BE2C (cell line): ENCODE measurements around the gene TBC1D5.
"Not testable (repeated sequence)": the region's sequence is repeated elsewhere in the genome, so short reads cannot be mapped to it uniquely, and the experiment has no call there.

Source experiments
- DNase-seq: peaks from one replicate; pipeline ENCODE4 v3.0.0-alpha.2; 2020
- H3K27me3 ChIP-seq: fragments of 250-450 bp; sonication (Bioruptor Pico); 2 replicates; pipeline ENCODE4 v1.5.1; 2020; ENCODE audit warnings: mild to moderate bottlenecking
- H3K36me3 ChIP-seq: fragments of 250-450 bp; sonication (Bioruptor Pico); 2 replicates; pipeline ENCODE4 v1.5.1; 2020; ENCODE audit warnings: mild to moderate bottlenecking
- H3K4me1 ChIP-seq: fragments of 250-450 bp; sonication (Bioruptor Pico); 2 replicates; pipeline ENCODE4 v1.5.1; 2020
- H3K4me3 ChIP-seq: 2 replicates; pipeline ENCODE4 v1.5.1; 2011; ENCODE audit warnings: low read depth, low read length
- H3K9me3 ChIP-seq: fragments of 250-450 bp; sonication (Bioruptor Pico); 2 replicates; pipeline ENCODE4 v1.5.1; 2020
- CTCF ChIP-seq: IDR thresholded peaks from 2 replicates; pipeline ENCODE4 v1.5.1; 2012; ENCODE audit warnings: mild to moderate bottlenecking, low read depth, low read length

TBC1D5 gene

GRCh38 chr3:17355591-17355990 is 386.8 kb downstream of the TBC1D5 start:
- no peak overlapping the region for H3K4me3 ChIP-seq
- no peak for TF ChIP-seq CTCF
- no peaks in the 10 kb centered on the region for H3K27me3 ChIP-seq
- no peaks in the 10 kb centered on the region for H3K9me3 ChIP-seq
- H3K4me1 ChIP-seq: no peaks in the 10 kb centered on the region
- H3K36me3 ChIP-seq: no peaks in the 10 kb centered on the region
- DNase-seq: no peak

DNA sequence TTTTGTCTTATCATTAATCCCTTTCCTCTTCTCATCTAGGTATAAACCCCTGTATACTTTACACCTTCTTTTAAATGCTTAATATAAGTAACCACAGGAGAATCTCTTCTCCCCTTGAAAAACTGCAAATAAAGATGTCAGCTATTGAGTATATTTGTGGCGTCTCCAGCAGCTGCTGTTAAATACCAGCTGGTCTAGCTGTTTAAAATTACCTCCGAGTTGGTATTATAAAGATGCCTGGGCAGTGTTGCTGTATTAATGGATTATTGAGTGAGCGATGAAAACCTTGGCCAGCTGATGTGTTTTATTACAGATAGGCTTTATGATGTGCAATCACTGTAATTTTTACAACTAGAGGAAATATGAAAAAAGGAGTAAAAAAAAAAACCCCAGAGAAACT is 388.1 kb downstream of the TBC1D5 start:
- Histone ChIP-seq H3K36me3 (no peaks in the 10 kb centered on the region), H3K4me3 (no peak overlapping the region), H3K4me1 (no peaks in the 10 kb centered on the region), H3K27me3 (no peaks in the 10 kb centered on the region), H3K9me3 (no peaks in the 10 kb centered on the region)
- no peak for TF ChIP-seq CTCF
- DNase-seq: no peak

DNA sequence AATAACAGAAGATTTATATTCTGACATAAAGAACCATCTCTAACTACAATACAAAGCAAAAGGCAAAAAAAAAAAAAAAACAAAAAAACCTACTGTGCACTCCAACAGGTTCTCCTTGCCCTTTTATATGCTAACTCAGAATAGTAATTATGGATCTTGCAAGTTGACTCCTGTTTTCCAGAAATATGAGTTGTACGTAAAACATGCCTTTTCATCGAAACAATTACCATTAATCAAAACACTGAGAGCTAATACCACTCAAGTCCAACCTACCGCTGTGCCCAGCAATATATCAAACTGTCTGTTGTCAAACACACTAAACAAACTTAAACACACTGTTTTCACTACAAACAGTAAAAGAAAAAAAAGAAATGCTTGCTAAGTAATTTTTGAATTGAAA is 389.8 kb downstream of the TBC1D5 start:
- no peak for TF ChIP-seq CTCF
- H3K4me1 ChIP-seq: no peaks in the 10 kb centered on the region
- no peaks in the 10 kb centered on the region for H3K36me3 ChIP-seq
- no peaks in the 10 kb centered on the region for H3K9me3 ChIP-seq
- no peak overlapping the region for H3K4me3 ChIP-seq
- H3K27me3 ChIP-seq: no peaks in the 10 kb centered on the region
- no peak for DNase-seq

DNA sequence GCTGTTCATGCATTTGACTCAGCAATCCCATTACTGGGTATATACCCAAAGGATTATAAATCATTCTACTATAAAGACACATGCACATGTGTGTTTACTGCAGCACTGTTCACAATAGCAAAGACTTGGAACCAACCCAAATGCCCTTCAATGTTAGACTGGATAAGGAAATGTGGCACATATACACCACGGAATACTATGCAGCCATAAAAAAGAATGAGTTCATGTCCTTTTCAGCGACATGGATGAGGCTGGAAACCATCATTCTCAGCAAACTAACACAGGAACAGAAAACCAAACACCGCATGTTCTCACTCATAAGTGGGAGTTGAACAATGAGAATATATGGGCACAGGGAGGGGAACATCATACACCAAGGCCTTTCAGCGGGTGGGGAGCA is 391.2 kb downstream of the TBC1D5 start:
- H3K27me3 ChIP-seq, H3K9me3 ChIP-seq, DNase-seq, H3K36me3 ChIP-seq, H3K4me3 ChIP-seq, H3K4me1 ChIP-seq: not testable (repeated sequence)

GRCh38 chr3:17349093-17349492 is 393.3 kb downstream of the TBC1D5 start:
- Histone ChIP-seq H3K4me3 (no peak overlapping the region), H3K9me3 (no peaks in the 10 kb centered on the region), H3K36me3 (no peaks in the 10 kb centered on the region), H3K27me3 (no peaks in the 10 kb centered on the region), H3K4me1 (no peaks in the 10 kb centered on the region)
- DNase-seq: no peak
- TF ChIP-seq CTCF: no peak

DNA sequence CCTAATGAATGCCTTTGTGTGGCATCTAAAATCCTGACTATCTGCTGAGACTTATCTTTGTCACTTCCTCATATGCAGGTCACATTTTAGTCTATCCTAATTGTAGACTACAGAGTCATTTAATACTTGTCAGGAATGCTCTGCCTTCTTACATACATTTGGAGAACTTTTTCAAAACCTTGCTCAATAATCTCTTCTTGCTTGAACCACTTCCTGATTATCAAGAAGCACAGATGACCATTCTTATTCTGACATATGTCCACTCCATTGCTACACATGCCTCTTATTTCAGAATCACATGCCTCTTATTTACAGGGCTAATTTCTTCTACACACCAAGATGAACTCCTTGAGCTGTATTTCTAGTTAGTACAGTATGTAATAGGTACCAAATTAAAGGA is 400.3 kb downstream of the TBC1D5 start:
- no peak overlapping the region for H3K4me3 ChIP-seq
- H3K36me3 ChIP-seq: no peaks in the 10 kb centered on the region
- no peaks in the 10 kb centered on the region for H3K4me1 ChIP-seq
- H3K27me3 ChIP-seq: no peaks in the 10 kb centered on the region
- no peak for DNase-seq
- no peaks in the 10 kb centered on the region for H3K9me3 ChIP-seq
- no peak for TF ChIP-seq CTCF

- Histone ChIP-seq H3K4me1 (no peaks in the 10 kb centered on the region), H3K9me3 (no peaks in the 10 kb centered on the region), H3K27me3 (no peaks in the 10 kb centered on the region), H3K36me3 (no peaks in the 10 kb centered on the region), H3K4me3 (no peak overlapping the region)
- TF ChIP-seq CTCF: no peak
- no peak for DNase-seq
These were observed 401.7 kb downstream of the TBC1D5 start for GRCh38 chr3:17340693-17341092.
